Thymus (tissue), 2 donors: Measurements from ENCODE around the gene DUOXA2. TPM values are rescaled to one million over a fixed set of nuclear protein-coding genes. Genes with fewer than 3 reads are reported as not detected.

Source experiments
- polyA plus RNA-seq: library from polyadenylated mRNA; stranded (reverse); fragments of 200-250 nt; gene quantifications from one replicate; pipeline ENCODE4 v1.2.3, GENCODE V29; 2013
- total RNA-seq: library from RNA; stranded (reverse); fragments of 120-200 nt; gene quantifications from one replicate; pipeline ENCODE4 v1.2.4, GENCODE V29; 2013
- donor health status: healthy.

Gene DUOXA2
- total and polyA plus RNA-seq, 2 donors: 0.05 to 0.23 TPM

Other genes starting within 250 kb of the DUOXA2 start
- gene TERB2, start 157.6 kb upstream of the DUOXA2 start, total RNA-seq: not detected
- not detected for gene TERB2, start 157.6 kb upstream of the DUOXA2 start, polyA plus RNA-seq
- 17.2 TPM for gene SORD, start 91.1 kb upstream of the DUOXA2 start, total RNA-seq
- 4.3 TPM for gene SORD, start 91.1 kb upstream of the DUOXA2 start, polyA plus RNA-seq
- 0.05 TPM for gene DUOX2, start 154 bp upstream of the DUOXA2 start, total RNA-seq
- 0.37 TPM for gene DUOX2, start 154 bp upstream of the DUOXA2 start, polyA plus RNA-seq
- gene DUOXA1, start 15.6 kb downstream of the DUOXA2 start, total RNA-seq: 0.24 TPM
- 4.8 TPM for gene DUOXA1, start 15.6 kb downstream of the DUOXA2 start, polyA plus RNA-seq
- 0.61 TPM for gene DUOX1, start 15.7 kb downstream of the DUOXA2 start, total RNA-seq
- 4.3 TPM for gene DUOX1, start 15.7 kb downstream of the DUOXA2 start, polyA plus RNA-seq
- 2.7 TPM for gene SHF, start 73.6 kb downstream of the DUOXA2 start, total RNA-seq
- 5.7 TPM for gene SHF, start 73.6 kb downstream of the DUOXA2 start, polyA plus RNA-seq
- gene SLC28A2, start 137.9 kb downstream of the DUOXA2 start, total RNA-seq: not detected
- 0.02 TPM for gene SLC28A2, start 137.9 kb downstream of the DUOXA2 start, polyA plus RNA-seq